Calu3 (cell line): ENCODE measurements around the gene RPP14. TPM values are rescaled to one million over a fixed set of nuclear protein-coding genes. Genes with fewer than 3 reads are reported as not detected.

ENCODE experiments used
- BruUV-seq: library from RNA; stranded (reverse); fragments of 400-500 nt; replicated peaks from 2 replicates; lab custom pipeline; 2021; lab: Mats Ljungman, UMichigan
- CTCF ChIA-PET: fragments of 300-600 bp; sonication (Branson Sonifier 250); formaldehyde crosslinking; loops from one replicate; lab custom pipeline; 2022; ENCODE audit warnings: antibody characterized with exemption; lab: Charles Lee
- DNase-seq: peaks from one replicate; pipeline ENCODE4 v3.0.0; 2022
- H3K27ac Mint-ChIP-seq: one replicate; pipeline ENCODE4 v1.8.0; 2022; ENCODE audit warnings: mixed read lengths; ENCODE audit not compliant: unreplicated experiment
- H3K27me3 Mint-ChIP-seq: one replicate; pipeline ENCODE4 v1.8.0; 2022; ENCODE audit warnings: mixed read lengths; ENCODE audit not compliant: unreplicated experiment
- H3K36me3 Mint-ChIP-seq: one replicate; pipeline ENCODE4 v1.8.0; 2022; ENCODE audit warnings: mild to moderate bottlenecking, moderate library complexity, mixed read lengths; ENCODE audit not compliant: insufficient read depth, unreplicated experiment
- H3K4me1 Mint-ChIP-seq: one replicate; pipeline ENCODE4 v1.8.0; 2022; ENCODE audit warnings: mild to moderate bottlenecking, low read depth, mixed read lengths; ENCODE audit not compliant: unreplicated experiment
- H3K4me3 Mint-ChIP-seq: one replicate; pipeline ENCODE4 v1.8.0; 2022; ENCODE audit warnings: mild to moderate bottlenecking, low read depth, moderate library complexity, mixed read lengths; ENCODE audit not compliant: unreplicated experiment
- H3K9me3 Mint-ChIP-seq: one replicate; pipeline ENCODE4 v1.8.0; 2022; ENCODE audit warnings: low read depth, mixed read lengths; ENCODE audit not compliant: unreplicated experiment
- intact Hi-C: fragments of 100-400 bp; cut with micrococcal nuclease; formaldehyde crosslinking; loops from one replicate; pipeline ENCODE4 v1.10.0; 2022; ENCODE audit not compliant: unreplicated experiment
- total RNA-seq: library from RNA; stranded (reverse); gene quantifications from 2 replicates; pipeline ENCODE4 v1.2.3, GENCODE V29; 2022
- TF ChIP-seq, protein P1 (sequence below): fragments of 200-600 bp; IDR thresholded peaks from one replicate; pipeline ENCODE4 v1.8.0; 2022; ENCODE audit warnings: antibody characterized with exemption; ENCODE audit not compliant: unreplicated experiment

The RPP14 gene
- total RNA-seq, 1 experiment from 2014 or later: 17.2 TPM

GRCh38 chr3:58307639-58308215 lies 1.7 kb downstream of the RPP14 start:
- H3K27ac Mint-ChIP-seq: no peak overlapping the region
- BruUV-seq: no TSS peak
- TF ChIP-seq, protein P1, sequence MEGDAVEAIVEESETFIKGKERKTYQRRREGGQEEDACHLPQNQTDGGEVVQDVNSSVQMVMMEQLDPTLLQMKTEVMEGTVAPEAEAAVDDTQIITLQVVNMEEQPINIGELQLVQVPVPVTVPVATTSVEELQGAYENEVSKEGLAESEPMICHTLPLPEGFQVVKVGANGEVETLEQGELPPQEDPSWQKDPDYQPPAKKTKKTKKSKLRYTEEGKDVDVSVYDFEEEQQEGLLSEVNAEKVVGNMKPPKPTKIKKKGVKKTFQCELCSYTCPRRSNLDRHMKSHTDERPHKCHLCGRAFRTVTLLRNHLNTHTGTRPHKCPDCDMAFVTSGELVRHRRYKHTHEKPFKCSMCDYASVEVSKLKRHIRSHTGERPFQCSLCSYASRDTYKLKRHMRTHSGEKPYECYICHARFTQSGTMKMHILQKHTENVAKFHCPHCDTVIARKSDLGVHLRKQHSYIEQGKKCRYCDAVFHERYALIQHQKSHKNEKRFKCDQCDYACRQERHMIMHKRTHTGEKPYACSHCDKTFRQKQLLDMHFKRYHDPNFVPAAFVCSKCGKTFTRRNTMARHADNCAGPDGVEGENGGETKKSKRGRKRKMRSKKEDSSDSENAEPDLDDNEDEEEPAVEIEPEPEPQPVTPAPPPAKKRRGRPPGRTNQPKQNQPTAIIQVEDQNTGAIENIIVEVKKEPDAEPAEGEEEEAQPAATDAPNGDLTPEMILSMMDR: no peak

DNA sequence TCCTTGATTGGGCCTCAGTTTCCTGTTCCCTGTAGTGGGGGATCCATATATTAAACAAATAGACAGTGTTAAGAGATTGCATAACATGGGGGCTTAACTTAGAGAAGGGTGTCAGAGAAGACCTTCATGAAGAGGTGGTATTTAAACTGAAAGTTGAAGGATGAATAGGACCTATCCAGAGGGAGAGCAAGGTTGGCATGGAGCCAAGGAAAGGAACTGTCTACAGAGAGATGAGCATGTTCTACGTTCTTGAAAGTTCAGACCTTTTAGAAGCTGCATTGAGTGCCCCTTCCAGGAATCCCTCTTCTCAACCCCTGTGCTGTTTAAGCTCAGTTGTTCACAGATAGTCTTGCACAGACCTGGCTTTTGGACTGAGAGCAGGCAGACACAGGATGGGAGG lies 2.7 kb downstream of the RPP14 start:
- BruUV-seq: no TSS peak
- Mint-ChIP-seq H3K9me3 (no peaks in the 10 kb centered on the region), H3K36me3 (peaks cover 51% of the 10 kb centered on the region), H3K4me3 (no peak overlapping the region), H3K27ac (no peak overlapping the region), H3K27me3 (no peaks in the 10 kb centered on the region), H3K4me1 (no peaks in the 10 kb centered on the region)
- TF ChIP-seq, protein P1: no peak
- no peak for DNase-seq
- intact Hi-C loops: no loop called here
- CTCF ChIA-PET: interaction anchor here (0.7 kb wide), 1 partner anchor 77 kb away, joined by 3 read pairs; no protein-coding TSS in a partner anchor

More at GRCh38 chr3:58307639-58308215, 1.7 kb downstream of the RPP14 start:
- Mint-ChIP-seq H3K27me3 (peaks cover 2% of the 10 kb centered on the region), H3K4me3 (peak overlapping the region; percentile 99), H3K4me1 (no peaks in the 10 kb centered on the region), H3K36me3 (peaks cover 43% of the 10 kb centered on the region), H3K9me3 (no peaks in the 10 kb centered on the region)
- CTCF ChIA-PET: interaction anchor here (1.8 kb wide), 1 partner anchor 120 kb away, joined by 21 read pairs; no protein-coding TSS in a partner anchor
- DNase-seq: peak; percentile 38
- intact Hi-C loops: no loop called here

DNA sequence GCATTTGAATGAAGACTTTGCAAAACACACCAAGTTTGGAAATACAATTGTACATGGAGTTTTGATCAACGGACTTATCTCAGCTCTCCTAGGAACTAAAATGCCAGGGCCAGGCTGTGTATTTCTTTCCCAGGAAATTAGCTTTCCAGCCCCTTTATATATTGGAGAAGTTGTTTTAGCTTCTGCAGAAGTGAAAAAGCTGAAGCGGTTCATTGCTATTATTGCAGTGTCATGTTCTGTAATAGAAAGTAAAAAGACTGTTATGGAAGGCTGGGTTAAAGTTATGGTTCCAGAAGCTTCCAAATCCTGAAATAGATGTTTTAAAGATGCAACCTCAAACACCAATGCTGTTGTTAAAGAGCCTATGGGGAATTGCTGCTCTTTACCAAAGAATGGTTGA lies 11.8 kb downstream of the RPP14 start:
- no peak for DNase-seq
- intact Hi-C loops: no loop called here
- Mint-ChIP-seq H3K4me3 (no peak overlapping the region), H3K27ac (no peak overlapping the region), H3K9me3 (no peaks in the 10 kb centered on the region), H3K27me3 (no peaks in the 10 kb centered on the region), H3K4me1 (no peaks in the 10 kb centered on the region), H3K36me3 (peaks cover 27% of the 10 kb centered on the region)
- CTCF ChIA-PET: interaction anchor here (1.1 kb wide), 1 partner anchor 211 kb away, joined by 4 read pairs; no protein-coding TSS in a partner anchor
- BruUV-seq: TSS peak; percentile 5
- TF ChIP-seq, protein P1: no peak

DNA sequence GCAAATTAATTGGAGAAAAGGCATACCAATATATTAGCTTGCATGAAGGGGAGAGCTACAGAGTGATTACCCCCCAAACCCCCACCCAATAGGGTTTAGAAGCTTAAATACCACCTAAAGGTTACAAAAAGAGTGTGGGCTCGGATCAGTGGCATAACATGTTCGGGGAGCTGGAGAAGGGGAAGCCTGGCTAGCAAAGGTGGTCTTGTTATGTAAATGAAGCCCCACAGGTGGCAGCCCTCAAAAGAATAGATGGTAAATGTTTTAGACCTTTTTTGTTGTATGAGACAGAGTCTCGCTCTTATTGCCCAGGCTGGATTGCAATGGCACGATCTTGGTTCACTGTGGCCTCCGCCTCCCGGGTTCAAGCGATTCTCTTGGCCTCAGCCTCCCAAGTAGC lies 15.7 kb downstream of the RPP14 start:
- no peak for DNase-seq
- CTCF ChIA-PET: no interaction called here
- BruUV-seq: no TSS peak
- H3K27me3 Mint-ChIP-seq: no peaks in the 10 kb centered on the region
- H3K9me3 Mint-ChIP-seq: no peaks in the 10 kb centered on the region
- H3K36me3 Mint-ChIP-seq: peaks cover 20% of the 10 kb centered on the region
- H3K4me3 Mint-ChIP-seq: no peak overlapping the region
- TF ChIP-seq, protein P1: no peak
- intact Hi-C loops: loop anchor here (2.0 kb wide), 1 partner anchor 211 kb away; no protein-coding TSS in a partner anchor
- no peak overlapping the region for H3K27ac Mint-ChIP-seq
- H3K4me1 Mint-ChIP-seq: peaks cover 5% of the 10 kb centered on the region
